K562 (cell line): ENCODE results near the gene LYST. TPM values are rescaled to one million over a fixed set of nuclear protein-coding genes. Genes with fewer than 3 reads are reported as not detected.

Experiments
- CTCFL ChIP-seq: IDR thresholded peaks from 2 replicates; pipeline ENCODE4 v1.6.1; 2011; ENCODE audit warnings: borderline replicate concordance, low read depth, mild to moderate bottlenecking, moderate library complexity, low read length; ENCODE audit not compliant: insufficient read depth, poor library complexity, severe bottlenecking
- E2F6 ChIP-seq, 2 experiments: IDR thresholded peaks; 2 replicates each; pipeline ENCODE4 v1.6.1; 2011; ENCODE audit warnings: borderline replicate concordance in 1 of 2, control low read depth in 1 of 2, low read depth in 1 of 2, low read length in 1 of 2, mild to moderate bottlenecking in 1 of 2, mixed read lengths in 1 of 2, moderate library complexity in 1 of 2; ENCODE audit not compliant: insufficient read depth in 1 of 2, insufficient read length in 1 of 2, poor library complexity in 1 of 2, severe bottlenecking in 1 of 2; ENCODE audit errors: extremely low read depth in 1 of 2
- FIP1L1 ChIP-seq: fragments of 200-400 bp; formaldehyde crosslinking; IDR thresholded peaks from 2 replicates; pipeline ENCODE4 v1.6.1; 2018; ENCODE audit warnings: mild to moderate bottlenecking, low read depth, low read length; ENCODE audit not compliant: poor library complexity, severe bottlenecking
- KLF16 ChIP-seq: IDR thresholded peaks from 2 replicates; pipeline ENCODE4 v1.6.1; 2016; ENCODE audit warnings: antibody characterized with exemption
- MCM3 ChIP-seq: fragments of 450-650 bp; IDR thresholded peaks from 2 replicates; pipeline ENCODE4 v1.6.1; 2016
- MYBL2 ChIP-seq, 2 experiments: fragments of 450-650 bp in 1 of 2; sonication (generic) in 1 of 2; formaldehyde crosslinking in 1 of 2; IDR thresholded peaks; 2 replicates each; pipeline versions ENCODE4 v1.6.1 to v1.8.1; 2017 to 2022; ENCODE audit warnings: borderline replicate concordance in 1 of 2, inconsistent platforms in 1 of 2, low read depth in 1 of 2, mild to moderate bottlenecking in 1 of 2, missing genetic modification reagents in 1 of 2, moderate library complexity in 1 of 2
- NCOA1 ChIP-seq: fragments of 450-650 bp; IDR thresholded peaks from 2 replicates; pipeline ENCODE4 v1.6.1; 2016; ENCODE audit warnings: low read depth
- NFRKB ChIP-seq: fragments of 450-650 bp; IDR thresholded peaks from 2 replicates; pipeline ENCODE4 v1.6.1; 2016; ENCODE audit warnings: low read depth
- PATZ1 ChIP-seq: fragments of 250-450 bp; sonication (Bioruptor Pico); IDR thresholded peaks from 2 replicates; pipeline ENCODE4 v1.5.0; 2020; ENCODE audit warnings: mild to moderate bottlenecking, borderline replicate concordance
- POLR2G ChIP-seq: fragments of 200-400 bp; formaldehyde crosslinking; IDR thresholded peaks from 2 replicates; pipeline ENCODE4 v1.6.1; 2017; ENCODE audit warnings: low read depth, mild to moderate bottlenecking, antibody characterized with exemption, low read length, moderate library complexity
- PREB ChIP-seq: sonication (generic); formaldehyde crosslinking; IDR thresholded peaks from 2 replicates; pipeline ENCODE4 v1.8.1; 2023; ENCODE audit warnings: mild to moderate bottlenecking, missing genetic modification reagents
- SNRNP70 ChIP-seq: fragments of 200-400 bp; formaldehyde crosslinking; optimal IDR thresholded peaks from 2 replicates; pipeline ENCODE3; 2017; ENCODE audit warnings: low read depth, low read length
- USF2 ChIP-seq: sonication (generic); formaldehyde crosslinking; IDR thresholded peaks from 2 replicates; pipeline ENCODE4 v1.5.0; 2020; ENCODE audit warnings: missing genetic modification reagents
- ZNF140 ChIP-seq: fragments of 250-450 bp; sonication (Bioruptor Pico); IDR thresholded peaks from 2 replicates; pipeline ENCODE4 v1.8.0; 2021; ENCODE audit warnings: moderate library complexity, mild to moderate bottlenecking, inconsistent platforms
- ZNF282 ChIP-seq: sonication (generic); formaldehyde crosslinking; IDR thresholded peaks from 2 replicates; pipeline ENCODE4 v1.8.1; 2023; ENCODE audit warnings: missing genetic modification reagents
- ZNF398 ChIP-seq: fragments of 250-450 bp; sonication (Bioruptor Pico); IDR thresholded peaks from 2 replicates; pipeline ENCODE4 v1.8.0; 2021; ENCODE audit warnings: moderate library complexity, mild to moderate bottlenecking, inconsistent platforms
- ZNF445 ChIP-seq: fragments of 250-450 bp; sonication (Bioruptor Pico); IDR thresholded peaks from 2 replicates; pipeline ENCODE4 v1.4.0; 2020; ENCODE audit warnings: low read depth, mild to moderate bottlenecking, moderate library complexity
- polyA plus RNA-seq, 8 experiments: library from polyadenylated mRNA; depleted of rRNA in 4 of 8; stranded (reverse) in 5 of 8; unstranded in 3 of 8; fragments of >200 nt; fragmentation: Nextera tagmentation in 2 of 8; fragmentation: Illumina TruSeq in 1 of 8; extraction: Ambion mirVana in 2 of 8; extraction: Trizol in 1 of 8; gene quantifications; 2 replicates each; pipeline versions ENCODE4 v1.2.1 to v1.2.3, GENCODE V29; 2011 to 2014; ENCODE audit warnings: inconsistent platforms in 1 of 8, missing spikeins in 1 of 8
- total RNA-seq, 7 experiments: library from RNA; depleted of rRNA in 6 of 7; stranded (reverse); fragments of >200 nt in 6 of 7; fragmentation: Illumina TruSeq in 2 of 7; extraction: Trizol in 2 of 7; gene quantifications; 2 replicates each; pipeline versions ENCODE4 v1.2.1 to v1.2.3, GENCODE V29; 2011 to 2021; ENCODE audit warnings: low replicate concordance in 1 of 7

The LYST gene
- total and polyA plus RNA-seq, 9 of the 15 experiments (the other 6 are each of a cell fraction or from before 2014, with no cell fraction given): 0.73 to 2.4 (median 1.4) TPM

- TF ChIP-seq FIP1L1 (peak; percentile 59), USF2 (CRISPR knock-in tag) (no peak), ZNF398 (CRISPR knock-in tag) (no peak), PATZ1 (CRISPR knock-in tag) (no peak), SNRNP70 (no peak), PREB (CRISPR knock-in tag) (no peak), POLR2G (peak; percentile 69), ZNF140 (CRISPR knock-in tag) (no peak), KLF16 (peak; percentile 55; the same call in 1 of the 2 replicates), ZNF445 (CRISPR knock-in tag) (no peak), ZNF282 (CRISPR knock-in tag) (no peak), MYBL2 (IDR thresholded peaks at IDR 0.05; ENCODE audit: low read depth) (no peak), MYBL2 (CRISPR knock-in tag; IDR thresholded peaks at IDR 0.05; ENCODE audit: borderline replicate concordance) (no peak), NFRKB (no peak), E2F6 (IDR thresholded peaks at IDR 0.05; ENCODE audit: borderline replicate concordance in 1 of 2, extremely low read depth in 1 of 2, insufficient read depth in 1 of 2, insufficient read length in 1 of 2, low read depth in 1 of 2, low read length in 1 of 2, poor library complexity in 1 of 2, severe bottlenecking in 1 of 2) (peak; percentile 35 to 73), NCOA1 (no peak), CTCFL (no peak), MCM3 (no peak)
Measured at GRCh38 chr1:235866205-235866912, at the start of gene LYST (continued).
